ENCODE results near the gene FAM24A. TPM values are rescaled to one million over a fixed set of nuclear protein-coding genes. Genes with fewer than 3 reads are reported as not detected.

Gene FAM24A
- polyA plus RNA-seq, 2 of the 4 experiments (the other 2 are of a cell fraction) = not detected

DNA sequence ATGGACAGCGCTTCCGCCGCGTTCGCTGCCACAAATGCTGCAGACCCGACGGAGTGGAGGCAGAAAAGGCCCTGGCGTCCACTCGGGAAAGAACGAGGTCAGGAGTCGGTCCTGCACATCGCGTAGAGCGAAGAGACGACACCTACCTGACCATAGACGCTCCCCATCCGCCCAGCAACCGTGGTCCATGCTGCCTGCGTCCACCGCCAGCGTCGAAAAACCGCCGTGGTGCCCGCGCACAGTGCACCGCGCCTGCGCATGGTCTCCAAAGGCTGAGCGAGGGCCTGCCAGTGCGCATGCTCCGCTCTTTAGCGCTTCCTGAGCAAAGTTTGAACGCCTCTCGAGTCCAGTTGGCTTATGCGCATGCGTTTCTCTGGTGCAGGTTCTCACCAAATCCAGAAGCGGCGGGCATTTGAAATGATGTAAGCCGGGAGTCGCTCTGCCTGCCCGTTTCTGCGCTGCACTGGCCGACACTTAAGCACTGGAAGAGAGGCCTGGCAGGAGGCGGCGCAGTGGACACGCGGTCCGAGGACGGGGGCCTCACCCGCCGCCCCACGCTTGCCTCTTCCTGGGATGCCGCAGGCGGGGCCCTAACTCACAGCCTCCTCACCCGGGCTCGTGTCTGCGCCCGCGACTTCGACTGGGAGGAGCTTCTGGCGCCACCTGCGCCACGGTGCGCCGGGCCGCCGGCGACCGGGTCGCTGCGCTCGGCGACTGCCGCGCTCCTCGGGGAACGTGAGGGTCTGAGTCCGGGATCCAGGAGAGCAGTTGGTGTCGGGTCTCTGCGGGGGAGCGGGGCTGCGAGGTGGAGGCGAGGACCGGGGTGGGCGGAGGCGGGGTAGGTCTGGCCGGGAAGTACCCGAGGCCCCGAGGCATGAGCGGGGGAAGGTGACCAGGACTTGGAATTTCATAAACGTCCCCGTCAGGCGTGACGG lies 30.8 kb upstream of the FAM24A start, which contains the start of gene FAM24B (continued):
- TF ChIP-seq NFE2L2 (conservative IDR thresholded peaks at IDR 0.05; ENCODE audit: low read length) (no peak), ESRRA (IDR thresholded peaks at IDR 0.05; ENCODE audit: borderline replicate concordance, low read length) (no peak), RNF2 (IDR thresholded peaks at IDR 0.05; ENCODE audit: borderline replicate concordance, low read depth) (0 out of 2 replicates have a peak, but pooled peaks have one; percentile 36), MYC (IDR thresholded peaks at IDR 0.05; ENCODE audit: borderline replicate concordance, low read length) (no peak; the same call in 1 of the 2 replicates), TFCP2L1 (CRISPR knock-in tag; IDR thresholded peaks at IDR 0.05) (no peak), RARB (CRISPR knock-in tag; IDR thresholded peaks at IDR 0.05) (no peak), NR3C1 (IDR thresholded peaks at IDR 0.05) (no peak), HOXB13 (CRISPR knock-in tag; IDR thresholded peaks at IDR 0.05; ENCODE audit: low read depth) (0 out of 2 replicates have a peak, but pooled peaks have one; percentile 69), KDM5A (IDR thresholded peaks at IDR 0.05) (no peak), SMC3 (IDR thresholded peaks at IDR 0.05) (peak; percentile 21; the same call in 1 of the 3 replicates), CHD2 (IDR thresholded peaks at IDR 0.05; ENCODE audit: low read length, partially characterized antibody) (no peak)
- TF ChIP-seq, protein P1, sequence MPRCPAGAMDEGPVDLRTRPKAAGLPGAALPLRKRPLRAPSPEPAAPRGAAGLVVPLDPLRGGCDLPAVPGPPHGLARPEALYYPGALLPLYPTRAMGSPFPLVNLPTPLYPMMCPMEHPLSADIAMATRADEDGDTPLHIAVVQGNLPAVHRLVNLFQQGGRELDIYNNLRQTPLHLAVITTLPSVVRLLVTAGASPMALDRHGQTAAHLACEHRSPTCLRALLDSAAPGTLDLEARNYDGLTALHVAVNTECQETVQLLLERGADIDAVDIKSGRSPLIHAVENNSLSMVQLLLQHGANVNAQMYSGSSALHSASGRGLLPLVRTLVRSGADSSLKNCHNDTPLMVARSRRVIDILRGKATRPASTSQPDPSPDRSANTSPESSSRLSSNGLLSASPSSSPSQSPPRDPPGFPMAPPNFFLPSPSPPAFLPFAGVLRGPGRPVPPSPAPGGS (IDR thresholded peaks at IDR 0.05) = peak; percentile 24; the same call in 1 of the 3 replicates
- TF ChIP-seq, protein P2, sequence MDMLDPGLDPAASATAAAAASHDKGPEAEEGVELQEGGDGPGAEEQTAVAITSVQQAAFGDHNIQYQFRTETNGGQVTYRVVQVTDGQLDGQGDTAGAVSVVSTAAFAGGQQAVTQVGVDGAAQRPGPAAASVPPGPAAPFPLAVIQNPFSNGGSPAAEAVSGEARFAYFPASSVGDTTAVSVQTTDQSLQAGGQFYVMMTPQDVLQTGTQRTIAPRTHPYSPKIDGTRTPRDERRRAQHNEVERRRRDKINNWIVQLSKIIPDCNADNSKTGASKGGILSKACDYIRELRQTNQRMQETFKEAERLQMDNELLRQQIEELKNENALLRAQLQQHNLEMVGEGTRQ (IDR thresholded peaks at IDR 0.05) = no peak
- TF ChIP-seq, protein P3, sequence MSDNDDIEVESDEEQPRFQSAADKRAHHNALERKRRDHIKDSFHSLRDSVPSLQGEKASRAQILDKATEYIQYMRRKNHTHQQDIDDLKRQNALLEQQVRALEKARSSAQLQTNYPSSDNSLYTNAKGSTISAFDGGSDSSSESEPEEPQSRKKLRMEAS (IDR thresholded peaks at IDR 0.05) = peak; percentile 92

DNA sequence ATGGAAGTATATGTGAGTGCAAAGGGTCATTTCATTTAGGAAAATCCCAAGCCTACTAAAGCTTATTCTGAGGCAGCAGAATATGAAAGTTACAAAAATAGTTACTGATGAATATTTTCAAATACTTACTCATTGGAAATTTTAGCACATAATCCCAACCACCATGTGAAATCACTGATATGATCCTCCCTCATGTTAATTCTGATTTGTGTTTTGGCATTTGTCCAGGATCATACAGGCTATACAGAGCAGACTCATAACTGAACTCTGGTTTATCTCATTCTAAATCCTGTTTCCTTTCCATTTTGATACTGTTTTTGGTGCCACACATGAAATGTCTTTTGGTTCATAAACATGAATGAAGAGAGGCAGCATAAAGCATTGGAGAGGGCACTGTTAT lies 27.6 kb upstream of the FAM24A start:
- CTCF ChIA-PET = no interaction called here

More for the DNA sequence above, 27.6 kb upstream of the FAM24A start:
- Histone ChIP-seq H3K9me3 (no peaks in the 10 kb centered on the region), H3K4me2 (no peak overlapping the region), H3K27ac (no peak overlapping the region), H3K4me1 (peaks cover 16% of the 10 kb centered on the region; the same call in 2 of the 3 replicates), H3K4me3 (no peak overlapping the region)
- no peak for FAIRE-seq
- no peak for DNase-seq (ENCODE audit: low read depth in 1 of 2, low spot score in 1 of 2)
- ATAC-seq = no peak
- TF ChIP-seq HOXA7 (CRISPR knock-in tag; IDR thresholded peaks at IDR 0.05) (no peak), HOXB5 (CRISPR knock-in tag; IDR thresholded peaks at IDR 0.05) (no peak), NR3C1 (IDR thresholded peaks at IDR 0.05) (no peak), ESRRA (IDR thresholded peaks at IDR 0.05; ENCODE audit: borderline replicate concordance, low read length) (no peak), POLR2AphosphoS2 (conservative IDR thresholded peaks at IDR 0.05; ENCODE audit: low read length) (no peak), ZFP36 (IDR thresholded peaks at IDR 0.05; ENCODE audit: borderline replicate concordance, partially characterized antibody) (no peak), HMGXB4 (CRISPR knock-in tag; IDR thresholded peaks at IDR 0.05; ENCODE audit: borderline replicate concordance) (no peak), EHMT2 (IDR thresholded peaks at IDR 0.05; ENCODE audit: low read depth) (no peak)
- POLR2A ChIA-PET = no interaction called here

Data from A549 (cell line).